ENCODE results near the gene OSMR. TPM values are rescaled to one million over a fixed set of nuclear protein-coding genes. Genes with fewer than 3 reads are reported as not detected.

Gene OSMR
- total and polyA plus RNA-seq, 2 experiments from 2014 or later, result 1.5 to 2.6 TPM

GRCh38 chr5:38867032-38867398 is 21.2 kb downstream of the OSMR start (continued):
- TF ChIP-seq ZNF462 (CRISPR knock-in tag; IDR thresholded peaks at IDR 0.05) (no peak), POLR2AphosphoS5 (IDR thresholded peaks at IDR 0.05; ENCODE audit: low read depth) (no peak), EZH2phosphoT487 (IDR thresholded peaks at IDR 0.05; ENCODE audit: unreplicated experiment) (no peak), ETS1 (IDR thresholded peaks at IDR 0.05) (no peak), EZH2 (IDR thresholded peaks at IDR 0.05; ENCODE audit: low read depth, unreplicated experiment) (no peak), CREB1 (CRISPR knock-in tag; IDR thresholded peaks at IDR 0.05; ENCODE audit: low read depth) (no peak)

GRCh38 chr5:38867416-38867815 is 21.6 kb downstream of the OSMR start:
- Histone ChIP-seq H3K36me3 (ENCODE audit: insufficient read depth) (no peaks in the 10 kb centered on the region), H4K20me1 (replicated peaks; ENCODE audit: insufficient read depth) (no peaks in the 10 kb centered on the region), H3K4me1 (ENCODE audit: insufficient read depth) (peaks cover 12% of the 10 kb centered on the region), H2AFZ (no peak overlapping the region), H3K27ac (ENCODE audit: low read depth) (no peak overlapping the region), H3K9me2 (ENCODE audit: insufficient read depth) (no peaks in the 10 kb centered on the region), H3K4me3 (no peak overlapping the region), H3F3A (replicated peaks; ENCODE audit: low read depth) (no peaks in the 10 kb centered on the region), H3K79me2 (replicated peaks; ENCODE audit: insufficient read depth) (no peaks in the 10 kb centered on the region), H3K4me2 (no peak overlapping the region), H3K27me3 (ENCODE audit: insufficient read depth) (no peaks in the 10 kb centered on the region)
- Mint-ChIP-seq H3K36me3 (ENCODE audit: low read depth) (peaks cover 18% of the 10 kb centered on the region), H3K4me3 (no peak overlapping the region), H3K27ac (no peak overlapping the region), H3K9me3 (peaks cover 27% of the 10 kb centered on the region), H3K4me1 (peaks cover 14% of the 10 kb centered on the region), H3K27me3 (ENCODE audit: insufficient read depth, low read depth, poor library complexity) (no peaks in the 10 kb centered on the region)
- ATAC-seq (no peak), DNase-seq (ENCODE audit: low spot score) (no peak)
- TF ChIP-seq EZH2phosphoT487 (IDR thresholded peaks at IDR 0.05; ENCODE audit: unreplicated experiment) (no peak), JUNB (IDR thresholded peaks at IDR 0.05; ENCODE audit: unreplicated experiment) (no peak), NANOG (IDR thresholded peaks at IDR 0.05; ENCODE audit: borderline replicate concordance) (no peak), ZNF331 (CRISPR knock-in tag; IDR thresholded peaks at IDR 0.05; ENCODE audit: low read depth) (no peak), POLR2AphosphoS5 (IDR thresholded peaks at IDR 0.05; ENCODE audit: low read depth) (no peak), EZH2 (IDR thresholded peaks at IDR 0.05; ENCODE audit: low read depth, unreplicated experiment) (no peak), ZNF114 (CRISPR knock-in tag; IDR thresholded peaks at IDR 0.05) (no peak), STAT1 (IDR thresholded peaks at IDR 0.05; ENCODE audit: unreplicated experiment) (no peak), CREB1 (CRISPR knock-in tag; IDR thresholded peaks at IDR 0.05; ENCODE audit: low read depth) (no peak), ETS1 (IDR thresholded peaks at IDR 0.05) (no peak)
- TF ChIP-seq, protein P1, sequence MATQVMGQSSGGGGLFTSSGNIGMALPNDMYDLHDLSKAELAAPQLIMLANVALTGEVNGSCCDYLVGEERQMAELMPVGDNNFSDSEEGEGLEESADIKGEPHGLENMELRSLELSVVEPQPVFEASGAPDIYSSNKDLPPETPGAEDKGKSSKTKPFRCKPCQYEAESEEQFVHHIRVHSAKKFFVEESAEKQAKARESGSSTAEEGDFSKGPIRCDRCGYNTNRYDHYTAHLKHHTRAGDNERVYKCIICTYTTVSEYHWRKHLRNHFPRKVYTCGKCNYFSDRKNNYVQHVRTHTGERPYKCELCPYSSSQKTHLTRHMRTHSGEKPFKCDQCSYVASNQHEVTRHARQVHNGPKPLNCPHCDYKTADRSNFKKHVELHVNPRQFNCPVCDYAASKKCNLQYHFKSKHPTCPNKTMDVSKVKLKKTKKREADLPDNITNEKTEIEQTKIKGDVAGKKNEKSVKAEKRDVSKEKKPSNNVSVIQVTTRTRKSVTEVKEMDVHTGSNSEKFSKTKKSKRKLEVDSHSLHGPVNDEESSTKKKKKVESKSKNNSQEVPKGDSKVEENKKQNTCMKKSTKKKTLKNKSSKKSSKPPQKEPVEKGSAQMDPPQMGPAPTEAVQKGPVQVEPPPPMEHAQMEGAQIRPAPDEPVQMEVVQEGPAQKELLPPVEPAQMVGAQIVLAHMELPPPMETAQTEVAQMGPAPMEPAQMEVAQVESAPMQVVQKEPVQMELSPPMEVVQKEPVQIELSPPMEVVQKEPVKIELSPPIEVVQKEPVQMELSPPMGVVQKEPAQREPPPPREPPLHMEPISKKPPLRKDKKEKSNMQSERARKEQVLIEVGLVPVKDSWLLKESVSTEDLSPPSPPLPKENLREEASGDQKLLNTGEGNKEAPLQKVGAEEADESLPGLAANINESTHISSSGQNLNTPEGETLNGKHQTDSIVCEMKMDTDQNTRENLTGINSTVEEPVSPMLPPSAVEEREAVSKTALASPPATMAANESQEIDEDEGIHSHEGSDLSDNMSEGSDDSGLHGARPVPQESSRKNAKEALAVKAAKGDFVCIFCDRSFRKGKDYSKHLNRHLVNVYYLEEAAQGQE (IDR thresholded peaks at IDR 0.05; ENCODE audit: unreplicated experiment), result no peak

Measured in GM23338 (cell line).